ENCODE data around the gene ANKRD6. TPM values are rescaled to one million over a fixed set of nuclear protein-coding genes. Genes with fewer than 3 reads are reported as not detected.

Gene ANKRD6
- polyA plus RNA-seq, 1 donor, result 9.8 TPM

GRCh38 chr6:89398762-89399525, 34.0 kb upstream of the ANKRD6 start:
- WGBS (ENCODE audit: insufficient coverage, low lambda C conversion rate), result 100% methylated on average over 2 of the region's 7 CpGs

GRCh38 chr6:89400050-89400449, 32.9 kb upstream of the ANKRD6 start:
- Histone ChIP-seq H3K27ac (ENCODE audit: low read length) (no peak overlapping the region), H3K4me3 (ENCODE audit: low read length) (no peak overlapping the region), H3K9me3 (ENCODE audit: control insufficient read depth, low read depth, low read length) (no peaks in the 10 kb centered on the region), H3K27me3 (ENCODE audit: control insufficient read depth, insufficient read depth, low read length) (no peaks in the 10 kb centered on the region), H3K4me1 (ENCODE audit: control insufficient read depth, insufficient read depth, low read length) (no peaks in the 10 kb centered on the region), H3K36me3 (ENCODE audit: control insufficient read depth, insufficient read depth, low read length) (no peaks in the 10 kb centered on the region)
- 95% methylated on average over 3 of the region's 3 CpGs for WGBS (ENCODE audit: insufficient coverage, low lambda C conversion rate)
- no peak for DNase-seq

More at GRCh38 chr6:89398762-89399525, 34.0 kb upstream of the ANKRD6 start:
- Histone ChIP-seq H3K4me3 (ENCODE audit: low read length) (no peak overlapping the region), H3K36me3 (ENCODE audit: control insufficient read depth, insufficient read depth, low read length) (no peaks in the 10 kb centered on the region), H3K4me1 (ENCODE audit: control insufficient read depth, insufficient read depth, low read length) (no peaks in the 10 kb centered on the region), H3K27ac (ENCODE audit: low read length) (no peak overlapping the region), H3K27me3 (ENCODE audit: control insufficient read depth, insufficient read depth, low read length) (no peaks in the 10 kb centered on the region), H3K9me3 (ENCODE audit: control insufficient read depth, low read depth, low read length) (no peaks in the 10 kb centered on the region)
- DNase-seq, result no peak

GRCh38 chr6:89400912-89401399, 32.0 kb upstream of the ANKRD6 start:
- 40% methylated on average over 1 of the region's 6 CpGs for WGBS (ENCODE audit: insufficient coverage, low lambda C conversion rate)
- no peak for DNase-seq
- Histone ChIP-seq H3K9me3 (ENCODE audit: control insufficient read depth, low read depth, low read length) (no peaks in the 10 kb centered on the region), H3K4me1 (ENCODE audit: control insufficient read depth, insufficient read depth, low read length) (no peaks in the 10 kb centered on the region), H3K4me3 (ENCODE audit: low read length) (no peak overlapping the region), H3K36me3 (ENCODE audit: control insufficient read depth, insufficient read depth, low read length) (no peaks in the 10 kb centered on the region), H3K27me3 (ENCODE audit: control insufficient read depth, insufficient read depth, low read length) (no peaks in the 10 kb centered on the region), H3K27ac (ENCODE audit: low read length) (no peak overlapping the region)

- Histone ChIP-seq H3K4me1 (ENCODE audit: control insufficient read depth, insufficient read depth, low read length) (no peaks in the 10 kb centered on the region), H3K4me3 (ENCODE audit: low read length) (no peak overlapping the region), H3K9me3 (ENCODE audit: control insufficient read depth, low read depth, low read length) (no peaks in the 10 kb centered on the region), H3K27me3 (ENCODE audit: control insufficient read depth, insufficient read depth, low read length) (no peaks in the 10 kb centered on the region), H3K27ac (ENCODE audit: low read length) (no peak overlapping the region), H3K36me3 (ENCODE audit: control insufficient read depth, insufficient read depth, low read length) (no peaks in the 10 kb centered on the region)
- DNase-seq, result no peak
- WGBS (ENCODE audit: insufficient coverage, low lambda C conversion rate), result no CpG with 5 or more reads among the region's 6 CpGs
Observed at GRCh38 chr6:89402776-89403175, 30.2 kb upstream of the ANKRD6 start.

GRCh38 chr6:89404512-89404911, 28.4 kb upstream of the ANKRD6 start:
- H3K9me3 ChIP-seq (ENCODE audit: control insufficient read depth, low read depth, low read length), result no peaks in the 10 kb centered on the region
- no peaks in the 10 kb centered on the region for H3K27me3 ChIP-seq (ENCODE audit: control insufficient read depth, insufficient read depth, low read length)
- no peak overlapping the region for H3K27ac ChIP-seq (ENCODE audit: low read length)
- DNase-seq, result no peak
- no CpG with 5 or more reads among the region's 3 CpGs for WGBS (ENCODE audit: insufficient coverage, low lambda C conversion rate)
- H3K4me1 ChIP-seq (ENCODE audit: control insufficient read depth, insufficient read depth, low read length), result no peaks in the 10 kb centered on the region
- no peak overlapping the region for H3K4me3 ChIP-seq (ENCODE audit: low read length)
- H3K36me3 ChIP-seq (ENCODE audit: control insufficient read depth, insufficient read depth, low read length), result no peaks in the 10 kb centered on the region

- Histone ChIP-seq H3K4me3 (ENCODE audit: low read length) (no peak overlapping the region), H3K4me1 (ENCODE audit: control insufficient read depth, insufficient read depth, low read length) (peaks cover 4% of the 10 kb centered on the region), H3K36me3 (ENCODE audit: control insufficient read depth, insufficient read depth, low read length) (no peaks in the 10 kb centered on the region), H3K27ac (ENCODE audit: low read length) (no peak overlapping the region), H3K27me3 (ENCODE audit: control insufficient read depth, insufficient read depth, low read length) (peaks cover 2% of the 10 kb centered on the region), H3K9me3 (ENCODE audit: control insufficient read depth, low read depth, low read length) (no peaks in the 10 kb centered on the region)
- no CpG with 5 or more reads among the region's 10 CpGs for WGBS (ENCODE audit: insufficient coverage, low lambda C conversion rate)
- DNase-seq, result no peak
Observed at GRCh38 chr6:89406141-89406540, 26.8 kb upstream of the ANKRD6 start.

- no CpG with 5 or more reads among the region's 7 CpGs for WGBS (ENCODE audit: insufficient coverage, low lambda C conversion rate)
- H3K27ac ChIP-seq (ENCODE audit: low read length), result no peak overlapping the region
Observed at GRCh38 chr6:89409461-89410035, 23.4 kb upstream of the ANKRD6 start.

GRCh38 chr6:89410231-89410761, 22.7 kb upstream of the ANKRD6 start:
- Histone ChIP-seq H3K27me3 (ENCODE audit: control insufficient read depth, insufficient read depth, low read length) (peaks cover 10% of the 10 kb centered on the region), H3K36me3 (ENCODE audit: control insufficient read depth, insufficient read depth, low read length) (no peaks in the 10 kb centered on the region), H3K4me3 (ENCODE audit: low read length) (peak overlapping the region; percentile 79), H3K9me3 (ENCODE audit: control insufficient read depth, low read depth, low read length) (no peaks in the 10 kb centered on the region), H3K27ac (ENCODE audit: low read length) (no peak overlapping the region), H3K4me1 (ENCODE audit: control insufficient read depth, insufficient read depth, low read length) (peaks cover 22% of the 10 kb centered on the region)
- 54% methylated on average over 4 of the region's 10 CpGs for WGBS (ENCODE audit: insufficient coverage, low lambda C conversion rate)
- no peak for DNase-seq

More at GRCh38 chr6:89409461-89410035, 23.4 kb upstream of the ANKRD6 start:
- no peaks in the 10 kb centered on the region for H3K36me3 ChIP-seq (ENCODE audit: control insufficient read depth, insufficient read depth, low read length)
- DNase-seq, result no peak
- H3K27me3 ChIP-seq (ENCODE audit: control insufficient read depth, insufficient read depth, low read length), result peaks cover 10% of the 10 kb centered on the region
- H3K4me3 ChIP-seq (ENCODE audit: low read length), result no peak overlapping the region
- peaks cover 21% of the 10 kb centered on the region for H3K4me1 ChIP-seq (ENCODE audit: control insufficient read depth, insufficient read depth, low read length)
- no peaks in the 10 kb centered on the region for H3K9me3 ChIP-seq (ENCODE audit: control insufficient read depth, low read depth, low read length)

GRCh38 chr6:89410788-89411144, 22.2 kb upstream of the ANKRD6 start:
- Histone ChIP-seq H3K36me3 (ENCODE audit: control insufficient read depth, insufficient read depth, low read length) (no peaks in the 10 kb centered on the region), H3K27ac (ENCODE audit: low read length) (peak overlapping the region; percentile 71), H3K27me3 (ENCODE audit: control insufficient read depth, insufficient read depth, low read length) (peaks cover 10% of the 10 kb centered on the region), H3K4me3 (ENCODE audit: low read length) (peak overlapping the region; percentile 79), H3K4me1 (ENCODE audit: control insufficient read depth, insufficient read depth, low read length) (peaks cover 22% of the 10 kb centered on the region), H3K9me3 (ENCODE audit: control insufficient read depth, low read depth, low read length) (no peaks in the 10 kb centered on the region)
- no peak for DNase-seq
- no CpG with 5 or more reads among the region's 4 CpGs for WGBS (ENCODE audit: insufficient coverage, low lambda C conversion rate)

GRCh38 chr6:89411145-89412070, 21.5 kb upstream of the ANKRD6 start:
- peaks cover 10% of the 10 kb centered on the region for H3K27me3 ChIP-seq (ENCODE audit: control insufficient read depth, insufficient read depth, low read length)
- DNase-seq, result peak in 1 of 2 donors; percentile 54
- WGBS (ENCODE audit: insufficient coverage, low lambda C conversion rate), result 0% methylated on average over 1 of the region's 93 CpGs

More at GRCh38 chr6:89411145-89412070, 21.5 kb upstream of the ANKRD6 start:
- Histone ChIP-seq H3K9me3 (ENCODE audit: control insufficient read depth, low read depth, low read length) (no peaks in the 10 kb centered on the region), H3K36me3 (ENCODE audit: control insufficient read depth, insufficient read depth, low read length) (no peaks in the 10 kb centered on the region), H3K4me1 (ENCODE audit: control insufficient read depth, insufficient read depth, low read length) (peaks cover 22% of the 10 kb centered on the region), H3K4me3 (ENCODE audit: low read length) (peak overlapping the region; percentile 79), H3K27ac (ENCODE audit: low read length) (peak overlapping the region; percentile 71)
